GOT3 (cell line): ENCODE measurements around the gene STX7.

Experiments
- DNase-seq: peaks from one replicate; lab custom pipeline; 2025; ENCODE audit warnings: mixed read lengths; lab: John Stamatoyannopoulos, UW

The STX7 gene

GRCh38 chr6:132506869-132507808 lies 5.8 kb downstream of the STX7 start:
- DNase-seq = no peak

- no peak for DNase-seq
Measured at GRCh38 chr6:132506461-132506860, 6.5 kb downstream of the STX7 start.

- DNase-seq = no peak
Measured at GRCh38 chr6:132505158-132505557, 7.8 kb downstream of the STX7 start.

DNA sequence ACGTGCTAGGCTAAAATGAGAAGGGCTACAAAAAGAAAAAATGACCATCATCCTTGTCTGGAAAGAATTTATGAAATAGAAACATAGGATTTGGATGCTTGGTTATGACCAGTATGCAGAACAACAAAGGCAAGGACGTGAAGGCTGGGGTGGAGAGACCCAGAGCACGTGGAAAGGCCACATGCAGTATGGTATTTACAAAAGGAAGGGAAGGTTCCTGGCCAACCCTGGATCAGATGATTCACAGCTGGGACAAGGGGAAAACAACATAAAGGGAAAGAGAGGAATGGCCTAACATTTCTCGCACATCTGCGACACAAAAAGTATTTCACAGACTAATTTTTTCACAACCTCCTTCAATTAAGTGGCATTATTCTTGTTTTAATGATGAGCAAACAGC lies 8.2 kb downstream of the STX7 start:
- no peak for DNase-seq

DNA sequence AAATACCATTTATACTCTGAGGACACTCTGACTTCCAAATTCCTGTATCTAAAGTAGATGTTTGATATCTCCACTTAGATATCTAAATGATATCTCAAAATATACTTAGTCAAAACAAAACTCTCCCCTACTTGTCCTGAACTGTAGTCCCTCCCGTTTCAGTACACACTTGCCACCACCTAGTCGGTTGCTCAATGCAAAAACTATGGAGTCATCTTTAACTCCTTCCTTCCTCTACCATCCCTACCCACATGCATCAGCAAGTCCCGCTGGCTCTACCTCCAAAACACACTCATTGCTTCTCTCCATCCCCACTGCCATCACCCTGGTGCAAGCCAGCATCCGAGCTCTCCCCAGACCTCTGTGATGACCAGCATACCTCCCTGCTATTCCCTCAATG lies 13.2 kb downstream of the STX7 start:
- DNase-seq = no peak

DNA sequence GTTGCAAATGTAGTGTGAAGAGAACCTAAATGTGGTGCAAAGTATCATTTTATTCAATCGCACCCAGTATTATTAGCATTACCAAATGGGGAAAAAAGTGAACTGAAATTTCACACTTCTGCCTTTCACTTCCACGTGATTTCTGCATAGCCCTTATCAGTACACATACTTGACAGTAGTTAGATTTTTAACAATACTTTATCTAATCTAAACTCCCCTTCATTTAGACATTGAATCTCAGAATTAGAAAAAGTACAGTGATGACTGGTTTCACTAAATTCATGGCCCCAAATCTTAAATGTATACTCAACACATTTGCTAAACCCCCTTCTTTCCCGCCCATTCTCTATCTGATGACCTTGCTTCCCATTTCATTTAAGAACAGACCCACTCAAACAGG lies 14.3 kb downstream of the STX7 start:
- DNase-seq = no peak

DNA sequence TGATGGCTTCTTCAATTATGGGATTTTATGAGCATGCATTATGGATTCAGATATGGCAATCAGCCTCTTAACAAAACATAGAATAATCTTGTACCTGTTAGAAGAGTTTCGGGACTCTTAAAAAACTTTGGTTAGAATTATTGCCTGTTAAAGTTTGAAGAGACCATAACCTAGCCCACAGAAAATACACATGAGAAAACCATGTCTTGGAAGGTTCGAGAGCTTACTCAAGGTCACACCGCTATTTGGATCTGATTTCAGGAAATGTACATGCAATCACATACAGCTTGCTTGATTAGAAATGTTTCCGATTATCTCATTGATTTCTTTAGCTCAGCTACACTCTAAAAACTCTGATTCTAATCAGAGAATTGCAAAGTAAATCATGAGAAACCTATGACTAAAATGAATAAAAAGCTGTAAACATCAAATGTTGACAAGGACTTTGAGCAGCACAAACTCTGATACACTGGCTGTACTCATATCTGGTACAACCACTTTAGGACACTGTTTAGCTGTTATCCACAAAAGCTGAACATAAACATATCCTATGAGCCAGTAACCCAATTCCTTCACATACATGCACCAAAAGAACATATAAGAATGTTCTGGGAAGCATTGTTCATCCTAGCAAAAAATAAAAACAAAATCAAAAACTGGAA lies 16.3 kb downstream of the STX7 start:
- DNase-seq = no peak

- no peak for DNase-seq
Measured at GRCh38 chr6:132495604-132496079, 17.3 kb downstream of the STX7 start.

DNA sequence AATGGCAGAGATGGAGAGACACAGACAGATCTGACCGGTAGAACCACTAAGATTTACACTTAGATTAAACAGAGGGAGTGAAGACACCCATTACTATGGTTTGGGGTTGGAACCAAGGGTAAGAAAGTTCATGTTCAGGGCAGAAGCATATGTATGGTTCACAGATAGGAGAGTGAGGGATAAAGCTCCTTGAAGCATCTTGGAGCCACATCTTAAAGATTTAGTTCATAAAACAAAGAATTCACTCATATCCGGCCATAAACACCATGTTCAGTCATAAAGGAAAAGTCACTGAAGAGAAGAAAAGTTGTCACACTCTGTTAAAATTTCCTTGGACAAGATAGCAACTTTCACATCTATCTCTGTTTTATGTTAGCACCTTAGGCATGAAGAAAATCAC lies 18.0 kb downstream of the STX7 start:
- no peak for DNase-seq

DNA sequence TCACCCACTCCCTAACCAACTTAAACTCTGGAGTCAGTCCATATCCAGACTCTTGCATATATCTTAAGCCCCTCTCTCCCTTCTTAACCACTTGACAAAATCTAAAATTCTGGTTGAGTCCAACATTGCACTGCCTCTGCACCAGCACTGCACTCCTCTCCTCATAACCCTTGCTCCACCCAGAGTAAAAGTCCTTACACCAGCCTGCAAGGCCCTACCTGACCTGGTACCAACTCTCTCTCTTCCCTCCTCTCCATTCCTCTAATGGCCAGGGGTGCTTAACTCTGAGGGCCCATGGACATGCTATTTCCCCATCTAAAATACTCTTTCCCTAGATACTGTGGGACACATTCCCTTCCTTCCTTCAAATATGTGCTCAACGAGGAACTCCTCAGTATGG lies 21.0 kb downstream of the STX7 start:
- DNase-seq = no peak

GRCh38 chr6:132491303-132491702 lies 21.6 kb downstream of the STX7 start:
- no peak for DNase-seq

- no peak for DNase-seq
Measured at GRCh38 chr6:132490478-132491204, 22.3 kb downstream of the STX7 start.

DNA sequence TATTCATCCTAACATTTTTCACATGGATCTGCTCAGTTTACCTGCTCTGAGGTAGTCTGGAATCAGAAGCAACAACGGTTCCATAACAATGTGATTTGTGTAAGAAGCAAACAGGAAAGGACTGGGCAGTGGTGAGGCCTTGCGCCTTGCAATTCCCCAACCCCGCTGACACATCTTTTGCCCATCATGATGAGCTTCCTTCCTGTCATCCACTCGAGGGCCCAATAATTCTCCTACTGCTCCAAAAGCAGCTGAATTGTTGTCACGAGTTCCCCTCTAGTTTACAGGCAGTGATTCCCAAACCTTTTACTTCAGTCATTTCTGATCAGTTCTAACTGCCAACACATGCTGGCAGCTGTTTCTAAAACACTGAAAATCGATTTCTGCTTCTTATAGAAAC lies 22.9 kb downstream of the STX7 start:
- no peak for DNase-seq

GRCh38 chr6:132489376-132489775 lies 23.5 kb downstream of the STX7 start:
- DNase-seq = no peak

GRCh38 chr6:132487762-132488161 lies 25.2 kb downstream of the STX7 start:
- no peak for DNase-seq

DNA sequence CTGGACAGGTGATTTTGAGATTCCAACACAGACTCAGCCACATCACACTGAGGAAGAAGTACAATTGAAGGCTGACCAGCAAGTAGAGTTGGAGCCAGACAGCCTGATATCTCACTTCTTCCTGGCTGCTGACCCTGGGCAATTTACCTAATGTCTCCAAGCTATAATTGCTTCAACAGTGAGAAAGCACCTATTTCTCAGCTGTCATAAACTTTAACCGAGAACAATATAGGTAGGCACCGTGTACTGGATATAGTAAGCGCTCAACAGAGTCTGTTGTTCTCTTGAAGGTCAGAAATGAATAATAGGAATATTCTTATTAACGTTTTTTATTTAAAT lies 28.3 kb downstream of the STX7 start:
- DNase-seq = no peak

DNA sequence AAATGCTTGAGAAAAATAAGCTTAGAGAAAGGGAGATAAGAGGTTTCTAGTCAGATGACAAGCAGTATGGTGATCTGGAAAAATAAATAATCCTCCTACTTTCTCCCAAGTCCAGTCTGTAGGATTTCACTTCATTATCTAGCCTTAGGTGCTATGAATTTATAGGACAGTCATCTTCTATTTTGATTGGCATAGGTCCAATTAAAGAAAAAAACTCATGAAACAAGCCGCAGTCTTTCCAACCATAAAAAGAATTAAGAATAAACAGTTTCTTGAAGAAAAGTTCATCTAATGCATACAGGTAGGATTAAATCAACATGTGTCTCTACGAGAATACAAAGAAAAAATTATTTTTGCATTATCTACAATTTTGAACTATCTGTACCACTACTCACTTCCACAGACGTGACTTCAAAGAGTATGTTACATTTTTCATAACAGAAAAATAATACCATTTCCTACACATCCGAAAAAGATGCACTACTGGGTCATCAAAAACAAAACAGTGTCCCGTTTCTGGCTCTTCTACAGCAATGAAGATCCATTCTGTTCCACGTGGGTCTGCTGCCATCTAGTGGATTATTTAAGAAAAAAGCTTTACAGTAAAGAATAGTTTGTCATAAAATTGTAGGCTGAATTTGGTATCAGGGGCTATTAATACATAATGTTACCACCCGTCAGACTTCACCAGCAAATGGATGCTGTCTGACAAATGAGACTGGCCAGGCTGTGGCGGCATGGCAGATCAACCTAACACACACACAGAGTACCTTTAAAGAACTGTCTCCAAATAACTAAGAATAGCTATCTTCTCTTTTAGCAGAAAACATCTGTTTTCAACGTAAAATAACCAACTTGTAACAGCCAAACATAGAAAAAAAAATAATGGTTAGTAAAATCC lies 28.9 kb downstream of the STX7 start:
- DNase-seq = no peak

DNA sequence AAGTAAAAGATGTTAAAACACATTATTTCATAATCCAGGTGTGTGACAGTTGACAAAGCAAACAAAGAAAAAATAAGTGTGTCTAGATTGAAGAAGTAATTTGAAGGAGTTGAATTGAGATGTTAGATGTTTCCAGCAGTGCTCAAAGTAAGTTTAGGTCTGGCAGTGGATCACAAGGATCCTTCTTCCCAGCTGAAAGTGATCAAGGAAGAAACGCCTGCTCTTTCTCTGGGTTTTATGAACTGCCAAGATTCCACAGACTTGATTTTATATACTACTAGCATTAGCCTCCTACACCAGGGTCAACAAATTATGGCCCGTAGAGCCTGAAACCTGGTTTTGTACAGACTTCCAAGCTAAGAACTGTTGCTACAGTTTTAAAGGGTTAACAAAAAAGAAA lies 30.3 kb downstream of the STX7 start:
- DNase-seq = no peak

GRCh38 chr6:132481189-132481588 lies 31.7 kb downstream of the STX7 start:
- DNase-seq = no peak

- no peak for DNase-seq
Measured at GRCh38 chr6:132479131-132479530, 33.8 kb downstream of the STX7 start.

GRCh38 chr6:132478674-132479073 lies 34.2 kb downstream of the STX7 start:
- DNase-seq = no peak

DNA sequence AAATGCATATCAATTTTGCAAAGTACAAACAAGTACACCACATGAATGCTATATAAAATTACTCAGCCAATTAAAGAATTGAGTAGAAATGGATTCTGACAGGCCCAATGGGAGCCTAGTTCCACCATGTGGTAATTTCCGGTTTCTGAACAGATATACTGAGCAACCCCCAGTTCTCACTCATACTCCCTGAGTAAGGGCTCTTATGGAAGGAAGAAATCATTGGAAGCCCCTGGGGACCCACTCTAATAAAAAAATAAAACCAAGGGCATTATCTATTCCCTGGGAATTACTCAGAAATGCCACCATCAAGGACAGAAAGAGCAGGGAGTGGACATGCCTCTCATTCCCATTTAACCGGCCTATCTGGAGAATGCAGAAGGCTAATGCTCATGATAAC lies 34.6 kb downstream of the STX7 start:
- DNase-seq = no peak
